Chondrocyte (in vitro differentiated cells): ENCODE measurements around the gene PHRF1. TPM values are rescaled to one million over a fixed set of nuclear protein-coding genes. Genes with fewer than 3 reads are reported as not detected.

Source experiments
- DNase-seq: peaks from one replicate; pipeline ENCODE4 v3.0.0; 2021; ENCODE audit warnings: mixed read lengths, low spot score
- H3K27ac Mint-ChIP-seq: one replicate; pipeline ENCODE4 v1.8.0; 2021; ENCODE audit warnings: mild to moderate bottlenecking, moderate library complexity, mixed read lengths; ENCODE audit not compliant: unreplicated experiment
- H3K27me3 Mint-ChIP-seq: 2 replicates; pipeline ENCODE4 v1.8.0; 2021; ENCODE audit warnings: low read depth, mixed read lengths
- H3K36me3 Mint-ChIP-seq: 2 replicates; pipeline ENCODE4 v1.8.0; 2021; ENCODE audit warnings: low read depth, mixed read lengths
- H3K4me1 Mint-ChIP-seq: 2 replicates; pipeline ENCODE4 v1.8.0; 2021; ENCODE audit warnings: low read depth, mild to moderate bottlenecking, mixed read lengths
- H3K4me3 Mint-ChIP-seq: one replicate; pipeline ENCODE4 v1.8.0; 2021; ENCODE audit warnings: mild to moderate bottlenecking, moderate library complexity, mixed read lengths; ENCODE audit not compliant: unreplicated experiment
- H3K9me3 Mint-ChIP-seq: 2 replicates; pipeline ENCODE4 v1.8.0; 2021; ENCODE audit warnings: low read depth, mixed read lengths
- CTCF ChIP-seq: fragments of 200-600 bp; sonication (generic); IDR thresholded peaks from 2 replicates; pipeline ENCODE4 v1.5.0; 2021; ENCODE audit warnings: antibody characterized with exemption, mild to moderate bottlenecking, moderate library complexity
- total RNA-seq: library from RNA; stranded (reverse); gene quantifications from 3 replicates; pipeline ENCODE4 v1.2.1, GENCODE V29; 2021

Gene PHRF1
- total RNA-seq, 1 donor from 2014 or later: 25.9 TPM

GRCh38 chr11:607971-608659, 31.8 kb downstream of the PHRF1 start:
- TF ChIP-seq CTCF: no peak
- DNase-seq: peak; percentile 90
- Mint-ChIP-seq H3K27me3 (no peaks in the 10 kb centered on the region), H3K36me3 (peaks cover 28% of the 10 kb centered on the region), H3K4me3 (no peak overlapping the region), H3K4me1 (no peaks in the 10 kb centered on the region), H3K9me3 (no peaks in the 10 kb centered on the region), H3K27ac (no peak overlapping the region)

- H3K9me3 Mint-ChIP-seq: no peaks in the 10 kb centered on the region
- no peak for DNase-seq
- H3K36me3 Mint-ChIP-seq: peaks cover 25% of the 10 kb centered on the region
- no peaks in the 10 kb centered on the region for H3K4me1 Mint-ChIP-seq
- no peak overlapping the region for H3K4me3 Mint-ChIP-seq
- H3K27me3 Mint-ChIP-seq: no peaks in the 10 kb centered on the region
- H3K27ac Mint-ChIP-seq: peak overlapping the region; percentile 49
- no peak for TF ChIP-seq CTCF
Observed at GRCh38 chr11:608791-609251, 32.6 kb downstream of the PHRF1 start.

GRCh38 chr11:609341-609811, 33.1 kb downstream of the PHRF1 start:
- Mint-ChIP-seq H3K4me1 (peaks cover 3% of the 10 kb centered on the region), H3K36me3 (peaks cover 22% of the 10 kb centered on the region), H3K4me3 (no peak overlapping the region), H3K9me3 (no peaks in the 10 kb centered on the region), H3K27me3 (no peaks in the 10 kb centered on the region), H3K27ac (no peak overlapping the region)
- no peak for TF ChIP-seq CTCF
- peak; percentile 84 for DNase-seq

- TF ChIP-seq CTCF: no peak
- no peak for DNase-seq
- no peaks in the 10 kb centered on the region for H3K27me3 Mint-ChIP-seq
- H3K27ac Mint-ChIP-seq: no peak overlapping the region
- H3K4me3 Mint-ChIP-seq: no peak overlapping the region
- peaks cover 8% of the 10 kb centered on the region for H3K4me1 Mint-ChIP-seq
- peaks cover 19% of the 10 kb centered on the region for H3K36me3 Mint-ChIP-seq
- H3K9me3 Mint-ChIP-seq: no peaks in the 10 kb centered on the region
Observed at GRCh38 chr11:610146-610801, 34.0 kb downstream of the PHRF1 start.

- Mint-ChIP-seq H3K4me3 (no peak overlapping the region), H3K27me3 (no peaks in the 10 kb centered on the region), H3K36me3 (peaks cover 19% of the 10 kb centered on the region), H3K9me3 (no peaks in the 10 kb centered on the region), H3K4me1 (peaks cover 14% of the 10 kb centered on the region), H3K27ac (no peak overlapping the region)
- DNase-seq: no peak
- no peak for TF ChIP-seq CTCF
Observed at GRCh38 chr11:611001-611996, 35.0 kb downstream of the PHRF1 start.
